Esophagus muscularis mucosa (tissue), 4 donors: ENCODE results near the gene NOD2. TPM values are rescaled to one million over a fixed set of nuclear protein-coding genes. Genes with fewer than 3 reads are reported as not detected.

Experiments used
- DNase-seq: peaks from one replicate; pipeline ENCODE4 v3.0.0-alpha.2; 2017; ENCODE audit errors: extremely low spot score
- H3K27ac ChIP-seq, 4 donors: fragments of 200-600 bp; sonication (generic); replicated peaks in 1 of 4; 1 replicate in 3 of 4; 2 replicates in 1 of 4; pipeline ENCODE4 v1.5.1; 2016 to 2019; ENCODE audit warnings: mild to moderate bottlenecking in 1 of 4
- H3K27me3 ChIP-seq, 4 donors: fragments of 200-600 bp; sonication (generic); one replicate each; pipeline versions ENCODE4 v1.5.1 to v1.6.0; 2016 to 2019
- H3K36me3 ChIP-seq, 4 donors: fragments of 200-600 bp; sonication (generic); one replicate each; pipeline ENCODE4 v1.5.1; 2016 to 2019
- H3K4me1 ChIP-seq, 4 donors: fragments of 200-600 bp; sonication (generic); one replicate each; pipeline ENCODE4 v1.5.1; 2016 to 2019
- H3K4me3 ChIP-seq, 4 donors: fragments of 200-600 bp; sonication (generic); 1 replicate in 2 of 4; 2 replicates in 2 of 4; pipeline ENCODE4 v1.5.1; 2016 to 2019; ENCODE audit warnings: mild to moderate bottlenecking in 4 of 4, moderate library complexity in 1 of 4
- H3K9me3 ChIP-seq, 4 donors: fragments of 200-600 bp; sonication (generic); 1 replicate in 3 of 4; 2 replicates in 1 of 4; pipeline ENCODE4 v1.5.1; 2016 to 2019
- EP300 ChIP-seq: sonication (generic); formaldehyde crosslinking; IDR thresholded peaks from one replicate; pipeline ENCODE4 v1.6.1; 2017; ENCODE audit warnings: antibody characterized with exemption
- POLR2A ChIP-seq: fragments of 450-650 bp; IDR thresholded peaks from one replicate; pipeline ENCODE4 v1.6.1; 2017; ENCODE audit warnings: antibody characterized with exemption, moderate library complexity, mild to moderate bottlenecking, low read depth
- POLR2AphosphoS5 ChIP-seq, 2 donors: sonication (generic); formaldehyde crosslinking; IDR thresholded peaks; one replicate each; pipeline ENCODE4 v1.6.1; 2017; ENCODE audit warnings: antibody characterized with exemption in 2 of 2
- WGBS: methylation state at CpG from one replicate; pipeline ENCODE4 v1.1.5; 2018; 5-methylcytosine and 5-hydroxymethylcytosine counted together
- intact Hi-C: fragments of 100-400 bp; cut with DNase I; formaldehyde crosslinking; loops from one replicate; pipeline ENCODE4 v1.15.1; 2023
- total RNA-seq, 4 donors: library from RNA; depleted of rRNA; stranded (reverse); fragments of >200 nt; gene quantifications; one replicate each; pipeline versions ENCODE4 v1.1.0 to v1.2.1, GENCODE V29; 2016
- TF ChIP-seq, protein P1 (sequence below), 3 experiments: fragments of 200-600 bp in 2 of 3; fragments of 450-650 bp in 1 of 3; sonication (generic) in 2 of 3; IDR thresholded peaks; one replicate each; pipeline ENCODE4 v1.5.1; 2017 to 2019; ENCODE audit warnings: antibody characterized with exemption in 3 of 3, mild to moderate bottlenecking in 2 of 3, moderate library complexity in 1 of 3

The NOD2 gene
- total RNA-seq, 4 donors from 2014 or later, result 1.2 to 6.0 (median 2.5) TPM

DNA sequence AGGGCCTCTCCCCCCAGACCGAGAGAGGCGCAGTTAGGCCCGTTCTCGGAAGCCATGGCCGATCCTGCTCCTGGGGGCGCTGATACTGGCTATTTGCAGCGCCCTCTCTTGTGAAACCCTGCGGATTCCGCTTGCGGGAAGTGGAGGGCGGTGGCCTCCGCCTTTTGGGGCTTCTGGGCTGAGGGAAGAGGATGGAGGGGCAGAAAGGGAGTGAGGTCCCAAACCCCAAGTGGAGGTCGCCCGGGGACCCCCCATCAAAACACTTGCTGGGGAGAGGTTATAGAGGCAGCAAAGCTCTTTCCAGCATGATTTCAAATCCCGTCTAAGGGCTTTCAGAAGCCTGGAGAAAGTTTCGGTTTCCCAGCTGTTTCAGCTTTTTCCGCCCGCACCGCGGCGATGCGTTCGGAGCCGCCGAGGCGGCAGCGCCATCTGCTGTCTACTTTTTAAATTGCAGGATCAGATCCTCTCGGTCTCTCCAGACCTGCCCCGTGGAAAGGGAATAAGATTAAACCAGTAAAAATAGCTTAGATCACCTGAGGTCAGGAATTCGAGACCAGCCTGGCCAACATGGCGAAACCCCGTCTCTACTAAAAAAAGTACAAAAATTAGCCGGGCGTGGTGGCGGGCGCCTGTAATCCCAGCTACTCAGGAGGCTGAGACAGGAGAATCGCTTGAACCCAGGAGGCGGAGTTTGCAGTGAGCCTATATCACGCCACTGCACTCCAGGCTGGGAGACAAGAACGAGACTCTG lies 28.1 kb upstream of the NOD2 start:
- no peaks in the 10 kb centered on the region for H3K27me3 ChIP-seq
- H3K27ac ChIP-seq, result peak overlapping the region; percentile 70 to 82 (median 77)
- intact Hi-C loops, result loop anchor here (2.0 to 10.0 kb wide), 3 partner anchors 121 to 421 kb away; partner anchors contain the start of genes BRD7 and NKD1
- H3K36me3 ChIP-seq, result no peaks in the 10 kb centered on the region
- peak overlapping the region; percentile 52 to 62 (median 59) for H3K4me3 ChIP-seq
- peak; percentile 95 for DNase-seq
- H3K4me1 ChIP-seq, result peaks cover 10 to 31% (median 29%) of the 10 kb centered on the region in 4 donors
- WGBS, result 23% methylated on average over 39 of the region's 40 CpGs
- H3K9me3 ChIP-seq, result no peaks in the 10 kb centered on the region
- TF ChIP-seq, protein P1, sequence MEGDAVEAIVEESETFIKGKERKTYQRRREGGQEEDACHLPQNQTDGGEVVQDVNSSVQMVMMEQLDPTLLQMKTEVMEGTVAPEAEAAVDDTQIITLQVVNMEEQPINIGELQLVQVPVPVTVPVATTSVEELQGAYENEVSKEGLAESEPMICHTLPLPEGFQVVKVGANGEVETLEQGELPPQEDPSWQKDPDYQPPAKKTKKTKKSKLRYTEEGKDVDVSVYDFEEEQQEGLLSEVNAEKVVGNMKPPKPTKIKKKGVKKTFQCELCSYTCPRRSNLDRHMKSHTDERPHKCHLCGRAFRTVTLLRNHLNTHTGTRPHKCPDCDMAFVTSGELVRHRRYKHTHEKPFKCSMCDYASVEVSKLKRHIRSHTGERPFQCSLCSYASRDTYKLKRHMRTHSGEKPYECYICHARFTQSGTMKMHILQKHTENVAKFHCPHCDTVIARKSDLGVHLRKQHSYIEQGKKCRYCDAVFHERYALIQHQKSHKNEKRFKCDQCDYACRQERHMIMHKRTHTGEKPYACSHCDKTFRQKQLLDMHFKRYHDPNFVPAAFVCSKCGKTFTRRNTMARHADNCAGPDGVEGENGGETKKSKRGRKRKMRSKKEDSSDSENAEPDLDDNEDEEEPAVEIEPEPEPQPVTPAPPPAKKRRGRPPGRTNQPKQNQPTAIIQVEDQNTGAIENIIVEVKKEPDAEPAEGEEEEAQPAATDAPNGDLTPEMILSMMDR (IDR thresholded peaks at IDR 0.05), result peak; percentile 89 to 90 (median 89)
- no peak for TF ChIP-seq POLR2A
- TF ChIP-seq EP300, result no peak
- peak; percentile 24 to 57 for TF ChIP-seq POLR2AphosphoS5 (IDR thresholded peaks at IDR 0.05)

DNA sequence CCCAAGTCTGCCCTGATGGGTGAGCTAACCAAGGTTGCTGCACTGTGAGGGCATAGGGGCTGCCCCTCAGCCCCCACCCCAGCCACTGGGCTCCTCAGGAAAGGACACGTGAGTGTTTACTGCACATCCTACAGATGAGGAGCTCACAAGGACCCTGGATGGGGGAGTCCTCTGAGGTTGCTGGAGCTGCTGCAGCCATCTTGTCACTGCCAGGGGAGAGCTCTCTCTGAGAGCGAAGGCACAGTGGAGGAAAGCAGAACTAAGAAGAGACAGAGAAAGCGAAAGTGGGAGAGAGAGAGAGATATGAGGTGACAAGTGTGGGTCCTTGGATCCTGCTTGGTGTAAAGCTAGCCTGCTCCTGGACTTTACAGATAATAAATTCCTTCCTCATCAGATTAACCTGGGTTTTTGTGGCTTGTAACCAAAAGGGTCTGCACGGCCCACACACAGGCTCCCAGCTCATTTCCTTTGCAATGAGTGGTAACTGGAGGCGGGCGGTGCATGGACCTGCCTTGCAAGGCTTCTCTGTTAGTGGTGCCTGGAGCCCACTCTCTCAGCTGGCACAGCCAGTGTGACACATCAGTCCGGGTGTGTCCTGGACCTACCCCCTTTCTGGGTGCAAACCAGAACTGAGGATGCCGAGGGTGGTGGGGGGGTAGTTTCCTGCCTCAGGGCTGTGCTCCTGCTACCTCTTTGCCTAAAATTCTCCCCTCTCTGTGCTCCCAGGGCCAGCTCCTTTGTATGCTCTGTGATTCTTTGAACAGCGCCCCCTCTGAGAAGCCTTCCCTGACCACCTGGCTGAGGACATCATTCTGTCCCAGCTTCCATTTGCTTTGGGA lies 26.5 kb upstream of the NOD2 start:
- TF ChIP-seq POLR2A (no peak), POLR2AphosphoS5 (IDR thresholded peaks at IDR 0.05) (no peak), EP300 (no peak)
- TF ChIP-seq, protein P1 (IDR thresholded peaks at IDR 0.05), result no peak
- no peak overlapping the region for H3K27ac ChIP-seq
- intact Hi-C loops, result loop anchor here (10.0 kb wide), 2 partner anchors 122 to 422 kb away; partner anchors contain the start of gene NKD1
- H3K4me3 ChIP-seq, result peak overlapping the region in 1 of 4 donors; percentile 16
- H3K27me3 ChIP-seq, result no peaks in the 10 kb centered on the region
- peaks cover 0 to 7% (median 4%) of the 10 kb centered on the region in 4 donors for H3K9me3 ChIP-seq
- H3K4me1 ChIP-seq, result peaks cover 10 to 31% (median 29%) of the 10 kb centered on the region in 4 donors
- WGBS, result 70% methylated on average over 8 of the region's 9 CpGs
- DNase-seq, result no peak
- no peaks in the 10 kb centered on the region for H3K36me3 ChIP-seq

DNA sequence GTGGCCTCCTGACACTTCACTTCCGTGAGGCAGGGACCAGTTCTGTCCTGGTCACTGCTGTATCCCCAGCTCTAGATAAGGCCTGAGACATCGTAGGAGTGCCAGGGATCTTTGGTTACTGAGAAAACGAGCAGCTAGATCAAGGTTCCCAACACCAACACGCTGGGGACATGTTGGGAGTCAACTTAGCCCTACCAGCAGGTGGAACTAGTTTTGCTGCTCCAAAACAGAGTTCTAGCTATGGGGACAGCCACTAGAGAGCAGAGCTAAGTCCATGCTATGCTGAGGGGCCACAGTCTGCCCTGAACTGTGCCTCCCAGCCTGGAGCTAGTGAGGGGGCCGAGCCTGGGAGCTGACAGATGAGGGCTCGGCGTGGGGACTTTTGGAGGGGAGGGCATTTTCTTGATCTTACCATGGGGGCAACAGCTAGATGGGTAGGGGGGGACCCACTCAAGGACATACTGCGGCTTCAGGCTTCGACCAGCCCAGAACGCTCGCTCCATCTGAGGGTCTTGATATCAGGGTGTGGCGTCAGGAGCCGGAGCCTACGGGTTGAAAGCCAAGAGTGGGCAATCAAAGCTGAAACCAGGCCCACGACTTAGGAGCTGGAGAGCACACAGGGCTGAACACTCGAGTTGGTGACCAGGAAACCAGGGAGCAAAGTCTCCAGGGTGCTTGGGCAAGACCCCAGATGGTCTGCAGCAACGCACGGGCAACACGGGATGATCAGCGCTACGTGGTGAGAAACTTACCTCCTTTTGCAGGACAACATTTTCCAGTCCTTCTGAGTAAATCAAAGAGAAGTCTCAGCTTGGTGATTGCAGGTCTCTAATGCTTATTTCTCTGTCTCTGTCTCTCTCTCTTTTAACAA lies 25.7 kb upstream of the NOD2 start:
- TF ChIP-seq POLR2AphosphoS5 (IDR thresholded peaks at IDR 0.05) (no peak), EP300 (no peak), POLR2A (no peak)
- TF ChIP-seq, protein P1 (IDR thresholded peaks at IDR 0.05), result no peak
- DNase-seq, result no peak
- Histone ChIP-seq H3K4me1 (peaks cover 10 to 31% (median 29%) of the 10 kb centered on the region in 4 donors), H3K9me3 (peaks cover 0 to 12% (median 10%) of the 10 kb centered on the region in 4 donors), H3K36me3 (no peaks in the 10 kb centered on the region), H3K4me3 (no peak overlapping the region), H3K27ac (peak overlapping the region in 3 of 4 donors; percentile 10 to 68 (median 26)), H3K27me3 (no peaks in the 10 kb centered on the region)
- WGBS, result 81% methylated on average over 13 of the region's 21 CpGs
- intact Hi-C loops, result loop anchor here (10.0 kb wide), 2 partner anchors 123 to 423 kb away; partner anchors contain the start of gene NKD1

DNA sequence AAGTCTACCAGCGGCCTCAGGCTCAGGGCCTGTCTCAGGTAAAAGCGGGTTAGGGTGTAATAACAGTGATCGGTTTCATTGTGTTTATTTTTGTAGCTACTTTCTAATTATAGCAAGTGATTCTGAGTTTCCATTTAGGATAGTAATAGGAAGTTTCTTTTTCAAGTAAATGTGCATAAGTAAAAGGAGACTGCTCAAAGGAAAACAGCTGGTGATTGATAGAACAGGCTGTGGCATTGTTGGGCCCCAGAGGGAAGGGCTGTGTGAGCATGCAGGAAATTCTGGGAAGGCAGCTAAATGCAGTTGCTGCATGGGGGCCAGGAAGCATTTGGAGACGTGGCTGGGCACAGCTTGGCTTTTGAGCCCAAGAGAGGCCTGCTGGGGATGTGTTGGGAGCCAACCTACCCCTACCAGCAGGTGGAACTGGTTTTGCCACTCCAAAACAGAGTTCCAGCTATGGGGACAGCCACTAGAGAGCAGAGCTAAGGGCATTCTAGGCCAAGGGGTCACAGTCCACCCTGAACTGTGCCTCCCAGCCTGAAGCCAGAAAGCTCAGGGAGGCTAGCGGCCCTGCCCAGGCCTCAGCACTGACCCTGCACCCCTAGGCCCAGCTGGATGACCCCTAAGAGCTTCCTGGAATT lies 24.9 kb upstream of the NOD2 start:
- 35% methylated on average over 4 of the region's 5 CpGs for WGBS

More for the DNA sequence above, 24.9 kb upstream of the NOD2 start:
- Histone ChIP-seq H3K27me3 (peaks cover 0 to 4% (median under 1%) of the 10 kb centered on the region in 4 donors), H3K36me3 (peaks cover 0 to 2% (median 0%) of the 10 kb centered on the region in 4 donors), H3K27ac (peak overlapping the region; percentile 10 to 68 (median 26)), H3K9me3 (peaks cover 0 to 14% (median 12%) of the 10 kb centered on the region in 4 donors), H3K4me1 (peaks cover 10 to 31% (median 29%) of the 10 kb centered on the region in 4 donors), H3K4me3 (no peak overlapping the region)
- no peak for DNase-seq
- intact Hi-C loops, result loop anchor here (10.0 kb wide), 2 partner anchors 124 to 424 kb away; partner anchors contain the start of gene NKD1
- TF ChIP-seq, protein P1 (IDR thresholded peaks at IDR 0.05), result no peak
- TF ChIP-seq POLR2A, result no peak
- TF ChIP-seq EP300, result no peak
- TF ChIP-seq POLR2AphosphoS5 (IDR thresholded peaks at IDR 0.05), result no peak
